Fibroblast of lung (primary cell): Measurements from ENCODE around the gene LAMP5. TPM values are rescaled to one million over a fixed set of nuclear protein-coding genes. Genes with fewer than 3 reads are reported as not detected.

Experiments used
- DNase-seq, 2 donors: peaks; one replicate each; pipeline versions ENCODE4 v3.0.0 to v3.0.0-alpha.2; 2010; ENCODE audit warnings: low read depth in 2 of 2
- H2AFZ ChIP-seq: 2 replicates; pipeline ENCODE4 v1.5.1; 2012; ENCODE audit warnings: low read length, control low read depth, inconsistent platforms
- H3K27ac ChIP-seq: 2 replicates; pipeline ENCODE4 v1.5.1; 2011; ENCODE audit warnings: low read length, control low read depth; ENCODE audit not compliant: insufficient read depth
- H3K27me3 ChIP-seq: 2 replicates; pipeline ENCODE4 v1.5.1; 2011; ENCODE audit warnings: mild to moderate bottlenecking, low read length; ENCODE audit not compliant: control insufficient read depth, insufficient read depth
- H3K36me3 ChIP-seq: 2 replicates; pipeline ENCODE4 v1.5.1; 2011; ENCODE audit warnings: low read length; ENCODE audit not compliant: control insufficient read depth, insufficient read depth
- H3K4me1 ChIP-seq: 2 replicates; pipeline ENCODE4 v1.5.1; 2011; ENCODE audit warnings: low read length; ENCODE audit not compliant: control insufficient read depth, insufficient read depth; ENCODE audit errors: extremely low read depth
- H3K4me2 ChIP-seq: 2 replicates; pipeline ENCODE4 v1.5.1; 2011; ENCODE audit warnings: low read length, control low read depth; ENCODE audit not compliant: insufficient read depth; ENCODE audit errors: extremely low read depth
- H3K4me3 ChIP-seq, 4 experiments: fragments of 200-600 bp in 1 of 4; sonication (generic) in 1 of 4; replicated peaks in 1 of 4; 2 replicates each; pipeline ENCODE4 v1.5.1; 2011 to 2016; ENCODE audit warnings: low read length in 4 of 4, low read depth in 3 of 4, mild to moderate bottlenecking in 3 of 4, control low read depth in 2 of 4, inconsistent platforms in 1 of 4, mixed read lengths in 1 of 4; ENCODE audit not compliant: insufficient read depth in 1 of 4; ENCODE audit errors: control extremely low read depth in 1 of 4
- H3K79me2 ChIP-seq: 2 replicates; pipeline ENCODE4 v1.5.1; 2012; ENCODE audit warnings: mild to moderate bottlenecking, low read length, inconsistent platforms; ENCODE audit not compliant: control insufficient read depth, insufficient read depth
- H3K9ac ChIP-seq: 2 replicates; pipeline ENCODE4 v1.5.1; 2011; ENCODE audit warnings: mild to moderate bottlenecking, low read length, control low read depth; ENCODE audit not compliant: insufficient read depth
- H3K9me3 ChIP-seq: 2 replicates; pipeline ENCODE4 v1.5.1; 2012; ENCODE audit warnings: low read depth, low read length; ENCODE audit not compliant: control insufficient read depth, insufficient read depth
- H4K20me1 ChIP-seq: 2 replicates; pipeline ENCODE4 v1.5.1; 2011; ENCODE audit warnings: low read length; ENCODE audit not compliant: control insufficient read depth, insufficient read depth; ENCODE audit errors: extremely low read depth
- CTCF ChIP-seq, 2 donors: IDR thresholded peaks in 1 of 2; conservative IDR thresholded peaks in 1 of 2; 1 replicate in 1 of 2; 2 replicates in 1 of 2; pipeline ENCODE4 v1.5.1; 2011 to 2012; ENCODE audit warnings: low read length in 2 of 2, control low read depth in 1 of 2, inconsistent platforms in 1 of 2, low read depth in 1 of 2, mild to moderate bottlenecking in 1 of 2
- EZH2 ChIP-seq: IDR thresholded peaks from 2 replicates; pipeline ENCODE4 v1.5.1; 2012; ENCODE audit warnings: low read length, control low read depth, mild to moderate bottlenecking; ENCODE audit errors: missing control alignments
- polyA plus RNA-seq, 2 donors: library from polyadenylated mRNA; depleted of rRNA in 1 of 2; stranded (reverse) in 1 of 2; unstranded in 1 of 2; fragments of >200 nt; gene quantifications; 2 replicates each; pipeline ENCODE4 v1.2.1, GENCODE V29; 2011 to 2012; ENCODE audit warnings: missing spikeins in 1 of 2
- total RNA-seq: library from RNA; depleted of rRNA; stranded (reverse); fragments of >200 nt; gene quantifications from 2 replicates; pipeline ENCODE4 v1.2.1, GENCODE V29; 2014

Gene LAMP5
- total and polyA plus RNA-seq, 2 donors (not counting 1 experiment from before 2014, with no cell fraction given), result 0.92 to 2.1 TPM

GRCh38 chr20:9491324-9491723, 23.1 kb upstream of the LAMP5 start:
- TF ChIP-seq CTCF (conservative IDR thresholded peaks at IDR 0.05 in 1 of 2, IDR thresholded peaks at IDR 0.05 in 1 of 2; ENCODE audit: low read depth in 1 of 2, low read length in 2 of 2) (no peak), EZH2 (no peak)
- H3K4me2 ChIP-seq, result no peak overlapping the region
- peaks cover 7% of the 10 kb centered on the region for H3K4me1 ChIP-seq
- H3K27ac ChIP-seq, result no peak overlapping the region
- H3K9me3 ChIP-seq, result no peaks in the 10 kb centered on the region
- no peak overlapping the region for H3K4me3 ChIP-seq
- no peak for DNase-seq
- no peaks in the 10 kb centered on the region for H3K27me3 ChIP-seq
- H3K36me3 ChIP-seq, result no peaks in the 10 kb centered on the region
- no peak overlapping the region for H3K9ac ChIP-seq
- no peaks in the 10 kb centered on the region for H3K79me2 ChIP-seq
- no peaks in the 10 kb centered on the region for H4K20me1 ChIP-seq
- no peak overlapping the region for H2AFZ ChIP-seq

- no peaks in the 10 kb centered on the region for H3K79me2 ChIP-seq
- H2AFZ ChIP-seq, result no peak overlapping the region
- no peak for TF ChIP-seq CTCF (conservative IDR thresholded peaks at IDR 0.05 in 1 of 2, IDR thresholded peaks at IDR 0.05 in 1 of 2; ENCODE audit: low read depth in 1 of 2, low read length in 2 of 2)
- H3K4me2 ChIP-seq, result peak overlapping the region; percentile 23
- no peak overlapping the region for H3K4me3 ChIP-seq
- no peaks in the 10 kb centered on the region for H4K20me1 ChIP-seq
- no peaks in the 10 kb centered on the region for H3K27me3 ChIP-seq
- peaks cover 7% of the 10 kb centered on the region for H3K4me1 ChIP-seq
- peak in 1 of 2 donors; percentile 61 for DNase-seq
- H3K9me3 ChIP-seq, result no peaks in the 10 kb centered on the region
- no peaks in the 10 kb centered on the region for H3K36me3 ChIP-seq
- H3K9ac ChIP-seq, result no peak overlapping the region
- H3K27ac ChIP-seq, result peak overlapping the region; percentile 66
Observed at GRCh38 chr20:9492067-9492466, 22.3 kb upstream of the LAMP5 start.

GRCh38 chr20:9493803-9494202, 20.6 kb upstream of the LAMP5 start:
- no peaks in the 10 kb centered on the region for H3K27me3 ChIP-seq
- TF ChIP-seq EZH2 (no peak), CTCF (conservative IDR thresholded peaks at IDR 0.05 in 1 of 2, IDR thresholded peaks at IDR 0.05 in 1 of 2; ENCODE audit: low read depth in 1 of 2, low read length in 2 of 2) (no peak)
- no peaks in the 10 kb centered on the region for H3K79me2 ChIP-seq
- H3K9ac ChIP-seq, result no peak overlapping the region
- DNase-seq, result peak; percentile 28 to 42
- H3K4me3 ChIP-seq, result no peak overlapping the region
- no peak overlapping the region for H2AFZ ChIP-seq
- H3K4me1 ChIP-seq, result peaks cover 7% of the 10 kb centered on the region
- H3K4me2 ChIP-seq, result no peak overlapping the region
- no peaks in the 10 kb centered on the region for H4K20me1 ChIP-seq
- no peaks in the 10 kb centered on the region for H3K36me3 ChIP-seq
- H3K27ac ChIP-seq, result no peak overlapping the region
- no peaks in the 10 kb centered on the region for H3K9me3 ChIP-seq
